ENCODE results near the gene VTI1A.
"Not testable (repeated sequence)": the region's sequence is repeated elsewhere in the genome, so short reads cannot be mapped to it uniquely, and the experiment has no call there.

Gene VTI1A

GRCh38 chr10:112580267-112580666, 133.3 kb downstream of the VTI1A start:
- Histone ChIP-seq H3K4me3 (ENCODE audit: low read length in 2 of 2) (no peak overlapping the region), H3K36me3 (ENCODE audit: control insufficient read depth in 2 of 2, insufficient read depth in 2 of 2, low read length in 2 of 2) (no peaks in the 10 kb centered on the region), H3K27me3 (ENCODE audit: control insufficient read depth in 2 of 2, insufficient read depth in 2 of 2, low read length in 2 of 2) (no peaks in the 10 kb centered on the region)

GRCh38 chr10:112581921-112582320, 134.9 kb downstream of the VTI1A start:
- Histone ChIP-seq H3K9me3 (ENCODE audit: control insufficient read depth in 2 of 2, low read length in 2 of 2) (no peaks in the 10 kb centered on the region), H3K4me1 (ENCODE audit: control insufficient read depth in 2 of 2, insufficient read depth in 2 of 2, low read length in 2 of 2) (no peaks in the 10 kb centered on the region), H3K27me3 (ENCODE audit: control insufficient read depth in 2 of 2, insufficient read depth in 2 of 2, low read length in 2 of 2) (no peaks in the 10 kb centered on the region), H3K9ac (ENCODE audit: low read depth in 1 of 2, low read length in 2 of 2) (no peak overlapping the region), H3K4me3 (ENCODE audit: low read length in 2 of 2) (no peak overlapping the region), H3K36me3 (ENCODE audit: control insufficient read depth in 2 of 2, insufficient read depth in 2 of 2, low read length in 2 of 2) (no peaks in the 10 kb centered on the region), H3K27ac (ENCODE audit: low read depth in 2 of 2, low read length in 2 of 2) (no peak overlapping the region)

More at GRCh38 chr10:112580267-112580666, 133.3 kb downstream of the VTI1A start:
- Histone ChIP-seq H3K4me1 (ENCODE audit: control insufficient read depth in 2 of 2, insufficient read depth in 2 of 2, low read length in 2 of 2) (no peaks in the 10 kb centered on the region), H3K9ac (ENCODE audit: low read depth in 1 of 2, low read length in 2 of 2) (no peak overlapping the region), H3K9me3 (ENCODE audit: control insufficient read depth in 2 of 2, low read length in 2 of 2) (no peaks in the 10 kb centered on the region), H3K27ac (ENCODE audit: low read depth in 2 of 2, low read length in 2 of 2) (no peak overlapping the region)

DNA sequence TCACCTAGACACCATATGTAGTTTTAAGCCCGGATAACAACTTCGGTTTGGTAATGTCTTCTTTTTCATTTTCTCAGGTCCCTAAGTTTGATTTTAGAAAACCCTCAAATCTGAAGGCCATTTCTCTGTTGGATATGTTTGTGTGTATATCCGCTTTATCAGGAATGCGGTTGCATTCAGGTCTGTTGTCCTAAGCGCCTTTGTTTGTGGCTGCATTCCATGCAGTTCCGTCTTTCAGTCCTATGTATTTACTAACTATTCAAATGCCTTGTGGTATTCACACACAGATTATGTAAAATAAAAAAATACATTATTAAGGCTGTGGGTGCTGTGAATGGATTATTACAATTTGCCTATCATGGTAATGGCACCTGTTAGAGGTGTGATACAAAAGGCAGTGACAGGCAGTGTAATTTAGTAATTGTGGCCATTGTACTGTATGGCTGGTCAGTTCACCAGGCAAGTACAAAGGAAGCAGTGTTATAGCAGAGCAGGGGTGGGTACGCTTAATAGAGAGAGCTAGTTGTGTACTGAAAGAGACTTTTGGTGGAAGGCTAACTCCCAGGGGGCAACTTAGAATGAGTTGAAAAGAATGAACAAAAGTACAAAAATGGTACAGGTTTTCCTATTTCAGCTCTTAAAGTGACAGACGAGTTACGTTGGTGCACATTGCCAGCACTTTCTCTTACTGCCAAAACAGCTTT, 136.4 kb downstream of the VTI1A start:
- H3K9ac ChIP-seq (ENCODE audit: low read depth in 1 of 2, low read length in 2 of 2) = no peak overlapping the region
- no peaks in the 10 kb centered on the region for H3K27me3 ChIP-seq (ENCODE audit: control insufficient read depth in 2 of 2, insufficient read depth in 2 of 2, low read length in 2 of 2)
- H3K36me3 ChIP-seq (ENCODE audit: control insufficient read depth in 2 of 2, insufficient read depth in 2 of 2, low read length in 2 of 2) = no peaks in the 10 kb centered on the region
- no peak overlapping the region for H3K4me3 ChIP-seq (ENCODE audit: low read length in 2 of 2)
- H3K4me1 ChIP-seq (ENCODE audit: control insufficient read depth in 2 of 2, insufficient read depth in 2 of 2, low read length in 2 of 2) = no peaks in the 10 kb centered on the region
- no peaks in the 10 kb centered on the region for H3K9me3 ChIP-seq (ENCODE audit: control insufficient read depth in 2 of 2, low read length in 2 of 2)
- H3K27ac ChIP-seq (ENCODE audit: low read depth in 2 of 2, low read length in 2 of 2) = no peak overlapping the region

DNA sequence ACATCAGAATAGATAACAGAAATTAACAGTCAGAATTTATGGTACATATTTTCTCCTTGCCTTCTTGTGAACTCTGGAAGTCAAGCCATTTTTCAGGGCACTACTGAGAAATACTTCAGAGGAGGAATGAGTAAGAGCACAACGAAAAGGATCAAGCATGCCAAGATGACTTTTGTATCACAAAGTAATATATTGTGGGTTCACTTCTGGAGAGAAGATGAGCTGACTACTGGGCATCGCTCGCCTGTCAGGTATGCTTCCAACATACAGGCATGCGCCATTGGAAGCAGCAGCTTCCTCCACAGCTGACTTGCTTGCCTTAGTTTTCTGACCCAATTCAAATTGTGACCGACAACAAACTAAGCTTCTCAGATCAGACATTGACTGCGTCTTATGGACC, 137.3 kb downstream of the VTI1A start:
- Histone ChIP-seq H3K9ac (ENCODE audit: low read depth in 1 of 2, low read length in 2 of 2) (no peak overlapping the region), H3K4me1 (ENCODE audit: control insufficient read depth in 2 of 2, insufficient read depth in 2 of 2, low read length in 2 of 2) (no peaks in the 10 kb centered on the region), H3K4me3 (ENCODE audit: low read length in 2 of 2) (no peak overlapping the region), H3K27ac (ENCODE audit: low read depth in 2 of 2, low read length in 2 of 2) (no peak overlapping the region), H3K27me3 (ENCODE audit: control insufficient read depth in 2 of 2, insufficient read depth in 2 of 2, low read length in 2 of 2) (no peaks in the 10 kb centered on the region), H3K9me3 (ENCODE audit: control insufficient read depth in 2 of 2, low read length in 2 of 2) (no peaks in the 10 kb centered on the region), H3K36me3 (ENCODE audit: control insufficient read depth in 2 of 2, insufficient read depth in 2 of 2, low read length in 2 of 2) (no peaks in the 10 kb centered on the region)

DNA sequence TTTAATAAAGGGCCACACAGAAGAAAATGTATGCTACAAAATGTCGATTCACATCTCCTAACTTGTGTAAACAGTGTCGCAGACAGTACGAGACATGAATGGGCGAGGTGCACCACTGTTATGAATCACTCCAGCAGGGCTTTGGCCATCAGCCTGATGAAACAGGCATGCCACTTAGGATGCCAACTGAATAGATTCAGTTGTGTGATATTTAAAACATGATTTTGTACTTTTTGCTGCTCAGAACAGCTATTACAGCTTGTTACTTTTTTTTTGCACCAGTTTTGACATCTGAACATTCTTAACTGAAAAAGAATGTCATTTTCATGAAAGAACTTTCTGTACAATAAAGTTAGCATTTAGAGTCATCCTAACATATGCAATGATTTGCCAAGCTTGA, 138.1 kb downstream of the VTI1A start:
- H3K27ac ChIP-seq (ENCODE audit: low read depth in 2 of 2, low read length in 2 of 2) = no peak overlapping the region
- H3K4me3 ChIP-seq (ENCODE audit: low read length in 2 of 2) = no peak overlapping the region
- H3K9me3 ChIP-seq (ENCODE audit: control insufficient read depth in 2 of 2, low read length in 2 of 2) = no peaks in the 10 kb centered on the region

GRCh38 chr10:112585960-112586359, 138.9 kb downstream of the VTI1A start:
- H3K27ac ChIP-seq (ENCODE audit: low read depth in 2 of 2, low read length in 2 of 2) = no peak overlapping the region
- no peaks in the 10 kb centered on the region for H3K4me1 ChIP-seq (ENCODE audit: control insufficient read depth in 2 of 2, insufficient read depth in 2 of 2, low read length in 2 of 2)
- H3K27me3 ChIP-seq (ENCODE audit: control insufficient read depth in 2 of 2, insufficient read depth in 2 of 2, low read length in 2 of 2) = no peaks in the 10 kb centered on the region
- H3K9ac ChIP-seq (ENCODE audit: low read depth in 1 of 2, low read length in 2 of 2) = no peak overlapping the region
- H3K4me3 ChIP-seq (ENCODE audit: low read length in 2 of 2) = no peak overlapping the region
- H3K36me3 ChIP-seq (ENCODE audit: control insufficient read depth in 2 of 2, insufficient read depth in 2 of 2, low read length in 2 of 2) = no peaks in the 10 kb centered on the region
- H3K9me3 ChIP-seq (ENCODE audit: control insufficient read depth in 2 of 2, low read length in 2 of 2) = no peaks in the 10 kb centered on the region

More for the DNA sequence above, 138.1 kb downstream of the VTI1A start:
- no peaks in the 10 kb centered on the region for H3K4me1 ChIP-seq (ENCODE audit: control insufficient read depth in 2 of 2, insufficient read depth in 2 of 2, low read length in 2 of 2)
- H3K9ac ChIP-seq (ENCODE audit: low read depth in 1 of 2, low read length in 2 of 2) = no peak overlapping the region
- no peaks in the 10 kb centered on the region for H3K36me3 ChIP-seq (ENCODE audit: control insufficient read depth in 2 of 2, insufficient read depth in 2 of 2, low read length in 2 of 2)
- H3K27me3 ChIP-seq (ENCODE audit: control insufficient read depth in 2 of 2, insufficient read depth in 2 of 2, low read length in 2 of 2) = no peaks in the 10 kb centered on the region

- no peak overlapping the region for H3K27ac ChIP-seq (ENCODE audit: low read depth in 2 of 2, low read length in 2 of 2)
- H3K4me1 ChIP-seq (ENCODE audit: control insufficient read depth in 2 of 2, insufficient read depth in 2 of 2, low read length in 2 of 2) = no peaks in the 10 kb centered on the region
- H3K4me3 ChIP-seq (ENCODE audit: low read length in 2 of 2) = no peak overlapping the region
- no peaks in the 10 kb centered on the region for H3K36me3 ChIP-seq (ENCODE audit: control insufficient read depth in 2 of 2, insufficient read depth in 2 of 2, low read length in 2 of 2)
- H3K27me3 ChIP-seq (ENCODE audit: control insufficient read depth in 2 of 2, insufficient read depth in 2 of 2, low read length in 2 of 2) = no peaks in the 10 kb centered on the region
- H3K9me3 ChIP-seq (ENCODE audit: control insufficient read depth in 2 of 2, low read length in 2 of 2) = no peaks in the 10 kb centered on the region
- no peak overlapping the region for H3K9ac ChIP-seq (ENCODE audit: low read depth in 1 of 2, low read length in 2 of 2)
Observed at GRCh38 chr10:112587729-112588128, 140.7 kb downstream of the VTI1A start.

DNA sequence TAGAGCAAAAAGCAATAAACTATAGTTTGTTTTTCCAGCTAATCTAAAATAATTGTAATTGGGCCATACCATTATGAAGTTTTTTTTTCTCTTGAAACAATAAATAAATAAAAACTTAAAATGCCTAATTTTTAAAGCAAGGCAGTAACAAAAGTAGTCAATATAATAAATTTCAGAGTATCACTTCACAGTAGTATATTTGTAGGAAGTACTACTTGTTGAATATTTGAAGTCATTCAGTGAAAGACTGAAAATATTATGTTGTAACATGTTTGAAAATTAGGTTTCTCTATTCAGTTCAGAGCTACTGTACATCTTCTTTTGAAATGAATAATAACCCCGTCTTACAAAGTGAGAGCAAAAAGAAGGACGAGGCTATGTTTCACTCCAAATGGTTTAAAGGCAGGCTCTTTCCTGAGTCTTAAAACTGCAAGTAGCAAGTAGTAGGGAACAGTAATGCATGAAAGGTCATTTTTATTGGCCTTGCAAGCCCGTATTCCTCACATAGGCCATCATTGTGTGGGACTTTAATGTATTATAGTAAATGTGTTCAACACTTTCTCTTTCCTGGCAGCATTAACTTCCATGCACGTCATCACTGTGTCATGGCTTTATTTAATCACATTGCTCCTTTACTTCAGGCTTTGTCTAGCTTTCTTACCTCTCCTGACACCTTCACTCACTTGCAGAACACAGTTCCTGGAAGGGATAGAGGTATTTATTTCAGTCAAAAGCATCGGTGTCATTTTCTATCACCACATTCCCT, 141.4 kb downstream of the VTI1A start:
- H3K9me3 ChIP-seq (ENCODE audit: control insufficient read depth in 2 of 2, low read length in 2 of 2) = no peaks in the 10 kb centered on the region
- H3K4me3 ChIP-seq (ENCODE audit: low read length in 2 of 2) = no peak overlapping the region
- H3K4me1 ChIP-seq (ENCODE audit: control insufficient read depth in 2 of 2, insufficient read depth in 2 of 2, low read length in 2 of 2) = no peaks in the 10 kb centered on the region
- no peaks in the 10 kb centered on the region for H3K27me3 ChIP-seq (ENCODE audit: control insufficient read depth in 2 of 2, insufficient read depth in 2 of 2, low read length in 2 of 2)
- no peak overlapping the region for H3K27ac ChIP-seq (ENCODE audit: low read depth in 2 of 2, low read length in 2 of 2)
- no peak overlapping the region for H3K9ac ChIP-seq (ENCODE audit: low read depth in 1 of 2, low read length in 2 of 2)
- no peaks in the 10 kb centered on the region for H3K36me3 ChIP-seq (ENCODE audit: control insufficient read depth in 2 of 2, insufficient read depth in 2 of 2, low read length in 2 of 2)

- H3K9me3 ChIP-seq (ENCODE audit: control insufficient read depth in 2 of 2, low read length in 2 of 2) = no peaks in the 10 kb centered on the region
- H3K27me3 ChIP-seq (ENCODE audit: control insufficient read depth in 2 of 2, insufficient read depth in 2 of 2, low read length in 2 of 2) = no peaks in the 10 kb centered on the region
- no peaks in the 10 kb centered on the region for H3K36me3 ChIP-seq (ENCODE audit: control insufficient read depth in 2 of 2, insufficient read depth in 2 of 2, low read length in 2 of 2)
- H3K4me1 ChIP-seq (ENCODE audit: control insufficient read depth in 2 of 2, insufficient read depth in 2 of 2, low read length in 2 of 2) = no peaks in the 10 kb centered on the region
- H3K4me3 ChIP-seq (ENCODE audit: low read length in 2 of 2) = no peak overlapping the region
- no peak overlapping the region for H3K27ac ChIP-seq (ENCODE audit: low read depth in 2 of 2, low read length in 2 of 2)
- H3K9ac ChIP-seq (ENCODE audit: low read depth in 1 of 2, low read length in 2 of 2) = no peak overlapping the region
Observed at GRCh38 chr10:112589081-112589480, 142.1 kb downstream of the VTI1A start.

GRCh38 chr10:112590786-112591185, 143.8 kb downstream of the VTI1A start:
- not testable (repeated sequence) for H3K9ac ChIP-seq (ENCODE audit: low read depth in 1 of 2, low read length in 2 of 2); H3K4me3 ChIP-seq (ENCODE audit: low read length in 2 of 2); H3K36me3 ChIP-seq (ENCODE audit: control insufficient read depth in 2 of 2, insufficient read depth in 2 of 2, low read length in 2 of 2); H3K4me1 ChIP-seq (ENCODE audit: control insufficient read depth in 2 of 2, insufficient read depth in 2 of 2, low read length in 2 of 2); H3K27me3 ChIP-seq (ENCODE audit: control insufficient read depth in 2 of 2, insufficient read depth in 2 of 2, low read length in 2 of 2); H3K9me3 ChIP-seq (ENCODE audit: control insufficient read depth in 2 of 2, low read length in 2 of 2); H3K27ac ChIP-seq (ENCODE audit: low read depth in 2 of 2, low read length in 2 of 2)
